ENCODE measurements around the gene ARHGDIA. TPM values are rescaled to one million over a fixed set of nuclear protein-coding genes. Genes with fewer than 3 reads are reported as not detected.

Gene ARHGDIA
- total RNA-seq, 1 donor from 2014 or later: 239 TPM

DNA sequence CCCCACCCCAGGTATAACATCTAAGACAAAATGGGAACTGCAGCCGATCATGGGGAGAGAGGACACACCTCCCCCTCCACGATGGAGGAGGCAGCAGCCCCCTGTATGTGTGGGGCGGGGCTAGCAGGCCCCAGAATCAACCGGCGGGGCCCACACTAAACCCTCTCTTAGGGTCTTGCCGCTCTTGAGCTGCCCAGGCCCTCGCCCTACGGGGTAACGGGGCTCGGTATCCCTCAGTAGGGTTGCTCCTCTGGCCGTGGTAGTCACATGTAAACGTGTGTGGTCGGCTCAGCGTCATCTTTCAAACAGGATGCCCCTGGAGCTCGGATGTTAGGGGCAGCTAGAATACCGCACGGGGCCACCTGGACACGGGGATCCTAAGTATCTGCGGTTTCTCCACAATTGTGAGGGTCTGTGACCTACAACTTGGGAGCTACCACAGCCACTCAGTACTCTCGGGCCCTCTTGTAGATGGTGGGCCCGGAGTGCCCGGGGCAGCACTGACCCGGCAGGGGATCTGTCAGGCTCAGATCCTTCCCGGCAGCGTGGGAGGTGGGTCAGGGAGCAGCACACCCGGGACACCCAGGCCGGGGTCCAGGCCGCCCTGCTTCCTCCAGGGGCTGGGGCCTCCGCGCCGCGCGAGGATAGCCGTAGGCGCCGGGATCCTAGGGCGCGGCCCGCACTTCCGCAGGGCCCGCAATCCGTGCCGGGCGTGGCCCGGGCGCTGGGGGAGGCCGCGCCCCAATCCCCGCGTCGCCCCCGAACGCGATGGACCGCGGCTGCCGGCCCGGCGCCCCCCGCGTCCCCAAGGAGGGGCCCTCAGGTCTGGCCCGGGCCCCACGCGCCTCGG is 781 bp downstream of the ARHGDIA start:
- Mint-ChIP-seq H3K4me3 (ENCODE audit: low read depth) (peak overlapping the region; percentile 79), H3K4me1 (ENCODE audit: low read depth) (peaks cover 5% of the 10 kb centered on the region), H3K27me3 (no peaks in the 10 kb centered on the region), H3K9me3 (ENCODE audit: low read depth) (no peaks in the 10 kb centered on the region), H3K36me3 (ENCODE audit: insufficient read depth) (peaks cover 3% of the 10 kb centered on the region), H3K27ac (peak overlapping the region; percentile 89)
- DNase-seq (ENCODE audit: low spot score, unreplicated experiment): no peak
- no peak for TF ChIP-seq CTCF (IDR thresholded peaks at IDR 0.05; ENCODE audit: unreplicated experiment)

GRCh38 chr17:81869221-81870130 is 1.7 kb downstream of the ARHGDIA start:
- peak overlapping the region; percentile 79 for H3K4me3 Mint-ChIP-seq (ENCODE audit: low read depth)
- DNase-seq (ENCODE audit: low spot score, unreplicated experiment): peak; percentile 65
- H3K36me3 Mint-ChIP-seq (ENCODE audit: insufficient read depth): peaks cover 3% of the 10 kb centered on the region
- H3K4me1 Mint-ChIP-seq (ENCODE audit: low read depth): peaks cover 5% of the 10 kb centered on the region
- no peaks in the 10 kb centered on the region for H3K9me3 Mint-ChIP-seq (ENCODE audit: low read depth)
- TF ChIP-seq CTCF (IDR thresholded peaks at IDR 0.05; ENCODE audit: unreplicated experiment): peak; percentile 97
- H3K27me3 Mint-ChIP-seq: no peaks in the 10 kb centered on the region
- peak overlapping the region; percentile 89 for H3K27ac Mint-ChIP-seq

DNA sequence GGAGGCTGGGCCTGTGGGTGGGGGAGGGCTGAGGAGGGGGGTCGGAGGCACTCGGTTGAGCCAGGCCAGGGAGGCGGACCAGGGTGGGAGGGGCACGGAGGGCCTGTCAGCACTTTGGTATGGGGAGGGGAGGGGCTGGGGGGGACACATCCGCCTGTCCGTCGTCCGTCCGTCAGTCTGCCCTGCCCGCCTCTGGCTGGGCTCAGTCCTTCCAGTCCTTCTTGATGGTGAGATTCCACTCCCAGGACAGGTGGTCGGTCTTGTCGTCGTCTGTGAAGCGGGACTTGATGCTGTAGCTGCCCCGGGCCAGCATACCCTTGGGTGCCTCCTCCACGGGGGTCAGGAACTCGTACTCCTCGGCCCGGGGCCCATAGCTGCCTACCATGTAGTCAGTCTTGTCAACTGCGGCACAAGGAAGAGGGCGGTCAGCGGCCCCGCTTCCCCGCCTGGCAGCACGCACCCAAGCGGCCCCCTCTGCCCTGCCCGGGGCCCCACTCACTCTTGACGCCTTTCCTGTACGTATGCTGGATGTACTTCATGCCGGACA is 2.4 kb downstream of the ARHGDIA start:
- Mint-ChIP-seq H3K4me1 (ENCODE audit: low read depth) (peaks cover 5% of the 10 kb centered on the region), H3K27me3 (no peaks in the 10 kb centered on the region), H3K27ac (peak overlapping the region; percentile 33), H3K9me3 (ENCODE audit: low read depth) (no peaks in the 10 kb centered on the region), H3K4me3 (ENCODE audit: low read depth) (no peak overlapping the region), H3K36me3 (ENCODE audit: insufficient read depth) (peaks cover 3% of the 10 kb centered on the region)
- no peak for TF ChIP-seq CTCF (IDR thresholded peaks at IDR 0.05; ENCODE audit: unreplicated experiment)
- DNase-seq (ENCODE audit: low spot score, unreplicated experiment): no peak

DNA sequence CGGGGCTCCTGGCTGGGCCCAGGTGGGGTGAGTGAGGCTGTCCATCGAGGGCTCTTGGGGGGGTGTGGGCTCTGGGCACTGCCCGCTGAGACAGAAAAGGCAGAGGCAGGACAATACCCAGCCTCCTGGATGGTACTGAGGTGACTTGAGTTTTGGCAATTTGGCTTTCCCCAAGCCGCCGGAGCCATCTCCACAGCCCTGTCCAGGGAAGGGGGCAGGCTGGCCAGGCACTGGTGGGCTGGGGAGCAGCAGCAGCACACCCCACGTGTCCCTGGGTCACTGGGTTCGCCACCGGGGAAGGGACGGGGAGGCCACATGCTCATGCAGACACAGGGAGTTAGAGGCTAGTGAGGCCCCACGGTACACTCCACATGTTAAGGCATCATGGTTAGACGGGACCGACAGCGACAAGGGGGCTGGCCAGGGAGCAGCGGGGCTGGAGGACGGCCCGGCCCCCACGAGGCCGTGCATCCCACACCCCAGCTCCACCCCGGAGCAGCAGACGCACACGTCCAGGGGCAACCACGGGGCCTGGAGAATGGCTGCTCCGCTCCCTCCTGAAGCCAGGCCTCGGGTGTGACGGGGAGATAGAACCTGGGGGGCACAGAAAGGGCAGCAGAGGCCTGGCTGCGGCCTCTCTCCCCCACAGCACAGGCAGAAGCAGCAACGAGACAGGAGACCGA is 3.0 kb downstream of the ARHGDIA start:
- Mint-ChIP-seq H3K27me3 (no peaks in the 10 kb centered on the region), H3K27ac (no peak overlapping the region), H3K36me3 (ENCODE audit: insufficient read depth) (peaks cover 3% of the 10 kb centered on the region), H3K9me3 (ENCODE audit: low read depth) (no peaks in the 10 kb centered on the region), H3K4me3 (ENCODE audit: low read depth) (no peak overlapping the region), H3K4me1 (ENCODE audit: low read depth) (peaks cover 8% of the 10 kb centered on the region)
- no peak for TF ChIP-seq CTCF (IDR thresholded peaks at IDR 0.05; ENCODE audit: unreplicated experiment)
- DNase-seq (ENCODE audit: low spot score, unreplicated experiment): no peak

All from progenitor cell of endocrine pancreas (in vitro differentiated cells).